Mucosa of descending colon (tissue), 3 donors: ENCODE data around the gene GRIN2A. TPM values are rescaled to one million over a fixed set of nuclear protein-coding genes. Genes with fewer than 3 reads are reported as not detected.

ENCODE experiments used
- ATAC-seq: fragments of 200-7000 bp; cut with Tn5 transposase; one replicate; pipeline ENCODE4 v1.9.1; 2020; ENCODE audit warnings: mild to moderate bottlenecking, moderate library complexity
- DNase-seq, 3 donors: peaks; one replicate each; pipeline ENCODE4 v3.0.0-alpha.2; 2020
- H3K36me3 ChIP-seq: fragments of 200-600 bp; one replicate; pipeline ENCODE4 v1.8.0; 2021; ENCODE audit warnings: low read depth, mild to moderate bottlenecking
- H3K4me1 ChIP-seq: fragments of 200-600 bp; one replicate; pipeline ENCODE4 v1.8.0; 2021; ENCODE audit warnings: low read depth, mild to moderate bottlenecking
- H3K4me3 ChIP-seq: fragments of 200-600 bp; one replicate; pipeline ENCODE4 v1.8.0; 2021; ENCODE audit warnings: mild to moderate bottlenecking
- H3K9me3 ChIP-seq: fragments of 200-600 bp; one replicate; pipeline ENCODE4 v1.8.0; 2021; ENCODE audit warnings: mild to moderate bottlenecking
- CTCF ChIP-seq: fragments of 200-600 bp; IDR thresholded peaks from one replicate; pipeline ENCODE4 v1.8.0; 2022; ENCODE audit warnings: antibody characterized with exemption, mild to moderate bottlenecking
- intact Hi-C, 2 donors: fragments of 100-400 bp; cut with DNase I in 1 of 2; cut with micrococcal nuclease in 1 of 2; formaldehyde crosslinking; loops; one replicate each; pipeline versions ENCODE4 v1.11.0 to v1.11.1; 2022; cut with DNase I, micrococcal nuclease
- total RNA-seq, 3 donors: library from RNA; stranded (reverse); fragmentation: NEBNext Ultra II Directional in 2 of 3; extraction: Animal tissue kit (Norgen Biotek cat#: 25700) in 2 of 3; gene quantifications; one replicate each; pipeline versions ENCODE4 v1.2.1 to v1.2.4, GENCODE V29; 2021 to 2023
- donor health status: DM: no; HTN: no; CAD: no; lungs with moderate emphysema.
- donor health status: DM: no; HTN: no; CAD: no.
- donor health status: DM: no; HTN: yes; CAD: no.

Gene GRIN2A
- total RNA-seq, 3 donors from 2014 or later, result 0.39 to 0.57 (median 0.49) TPM

- TF ChIP-seq CTCF, result no peak
- ATAC-seq, result no peak
- no peaks in the 10 kb centered on the region for H3K4me1 ChIP-seq
- DNase-seq, result no peak
- H3K9me3 ChIP-seq, result no peaks in the 10 kb centered on the region
- intact Hi-C loops, result no loop called here
- H3K36me3 ChIP-seq, result no peaks in the 10 kb centered on the region
- no peak overlapping the region for H3K4me3 ChIP-seq
These were observed 43.4 kb upstream of the GRIN2A start for GRCh38 chr16:10225653-10226052.

- Histone ChIP-seq H3K4me3 (no peak overlapping the region), H3K4me1 (no peaks in the 10 kb centered on the region), H3K9me3 (no peaks in the 10 kb centered on the region), H3K36me3 (no peaks in the 10 kb centered on the region)
- intact Hi-C loops, result no loop called here
- DNase-seq (no peak), ATAC-seq (no peak)
- no peak for TF ChIP-seq CTCF
These were observed 42.6 kb upstream of the GRIN2A start for GRCh38 chr16:10224850-10225249.

- DNase-seq (no peak), ATAC-seq (no peak)
- no peak for TF ChIP-seq CTCF
- Histone ChIP-seq H3K36me3 (no peaks in the 10 kb centered on the region), H3K4me3 (no peak overlapping the region), H3K9me3 (no peaks in the 10 kb centered on the region), H3K4me1 (no peaks in the 10 kb centered on the region)
- intact Hi-C loops, result no loop called here
These were observed 38.7 kb upstream of the GRIN2A start for GRCh38 chr16:10220942-10221341.

- ATAC-seq, result no peak
- H3K4me1 ChIP-seq, result no peaks in the 10 kb centered on the region
- H3K9me3 ChIP-seq, result no peaks in the 10 kb centered on the region
- intact Hi-C loops, result no loop called here
- H3K36me3 ChIP-seq, result no peaks in the 10 kb centered on the region
- no peak for DNase-seq
- TF ChIP-seq CTCF, result no peak
- H3K4me3 ChIP-seq, result no peak overlapping the region
These were observed 37.5 kb upstream of the GRIN2A start for GRCh38 chr16:10219742-10220141.

GRCh38 chr16:10218490-10219206, 36.4 kb upstream of the GRIN2A start:
- ATAC-seq, result no peak
- Histone ChIP-seq H3K36me3 (no peaks in the 10 kb centered on the region), H3K4me1 (no peaks in the 10 kb centered on the region)

More at GRCh38 chr16:10218490-10219206, 36.4 kb upstream of the GRIN2A start:
- intact Hi-C loops, result no loop called here
- Histone ChIP-seq H3K4me3 (no peak overlapping the region), H3K9me3 (no peaks in the 10 kb centered on the region)
- DNase-seq, result no peak
- no peak for TF ChIP-seq CTCF
